Right atrium auricular region (tissue), 2 donors: Measurements from ENCODE around the gene CENPI. TPM values are rescaled to one million over a fixed set of nuclear protein-coding genes. Genes with fewer than 3 reads are reported as not detected.
A peak's percentile ranks its signal among the peaks of the same experiment; 100 is the strongest.

Experiments used
- DNase-seq: peaks from one replicate; pipeline ENCODE4 v3.0.0-alpha.2; 2019; ENCODE audit warnings: low spot score
- H3K27ac ChIP-seq, 2 donors: fragments of 200-600 bp; sonication (generic); 1 replicate in 1 of 2; 2 replicates in 1 of 2; pipeline ENCODE4 v1.5.1; 2016 to 2019
- H3K27me3 ChIP-seq, 2 donors: fragments of 200-600 bp; sonication (generic); one replicate each; pipeline versions ENCODE4 v1.5.1 to v1.6.0; 2017 to 2019
- H3K36me3 ChIP-seq: fragments of 200-600 bp; sonication (generic); one replicate; pipeline ENCODE4 v1.5.1; 2016
- H3K4me1 ChIP-seq, 2 donors: fragments of 200-600 bp; sonication (generic); one replicate each; pipeline versions ENCODE4 v1.5.1 to v1.6.0; 2017 to 2019
- H3K4me3 ChIP-seq, 2 donors: fragments of 200-600 bp; sonication (generic); 1 replicate in 1 of 2; 2 replicates in 1 of 2; pipeline ENCODE4 v1.5.1; 2017 to 2019; ENCODE audit warnings: mild to moderate bottlenecking in 1 of 2, moderate library complexity in 1 of 2
- H3K9me3 ChIP-seq, 2 donors: fragments of 200-600 bp; sonication (generic); one replicate each; pipeline ENCODE4 v1.5.1; 2019
- total RNA-seq, 2 donors: library from RNA; depleted of rRNA; stranded (reverse); fragments of >200 nt; gene quantifications; one replicate each; pipeline ENCODE4 v1.1.0, GENCODE V29; 2016
- TF ChIP-seq, protein P1 (sequence below), 2 donors: fragments of 200-600 bp; sonication (generic); IDR thresholded peaks; one replicate each; pipeline ENCODE4 v1.5.1; 2019; ENCODE audit warnings: antibody characterized with exemption in 2 of 2

CENPI gene
- total RNA-seq, 2 donors from 2014 or later: 0.16 to 0.63 TPM

GRCh38 chrX:101062176-101062575 is 35.8 kb upstream of the CENPI start:
- Histone ChIP-seq H3K27me3 (no peaks in the 10 kb centered on the region), H3K4me3 (no peak overlapping the region), H3K9me3 (no peaks in the 10 kb centered on the region)

GRCh38 chrX:101071582-101071981 is 26.4 kb upstream of the CENPI start:
- H3K27ac ChIP-seq: no peak overlapping the region
- TF ChIP-seq, protein P1, sequence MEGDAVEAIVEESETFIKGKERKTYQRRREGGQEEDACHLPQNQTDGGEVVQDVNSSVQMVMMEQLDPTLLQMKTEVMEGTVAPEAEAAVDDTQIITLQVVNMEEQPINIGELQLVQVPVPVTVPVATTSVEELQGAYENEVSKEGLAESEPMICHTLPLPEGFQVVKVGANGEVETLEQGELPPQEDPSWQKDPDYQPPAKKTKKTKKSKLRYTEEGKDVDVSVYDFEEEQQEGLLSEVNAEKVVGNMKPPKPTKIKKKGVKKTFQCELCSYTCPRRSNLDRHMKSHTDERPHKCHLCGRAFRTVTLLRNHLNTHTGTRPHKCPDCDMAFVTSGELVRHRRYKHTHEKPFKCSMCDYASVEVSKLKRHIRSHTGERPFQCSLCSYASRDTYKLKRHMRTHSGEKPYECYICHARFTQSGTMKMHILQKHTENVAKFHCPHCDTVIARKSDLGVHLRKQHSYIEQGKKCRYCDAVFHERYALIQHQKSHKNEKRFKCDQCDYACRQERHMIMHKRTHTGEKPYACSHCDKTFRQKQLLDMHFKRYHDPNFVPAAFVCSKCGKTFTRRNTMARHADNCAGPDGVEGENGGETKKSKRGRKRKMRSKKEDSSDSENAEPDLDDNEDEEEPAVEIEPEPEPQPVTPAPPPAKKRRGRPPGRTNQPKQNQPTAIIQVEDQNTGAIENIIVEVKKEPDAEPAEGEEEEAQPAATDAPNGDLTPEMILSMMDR (IDR thresholded peaks at IDR 0.05): no peak
- DNase-seq: no peak
- H3K4me3 ChIP-seq: no peak overlapping the region
- no peaks in the 10 kb centered on the region for H3K9me3 ChIP-seq
- H3K27me3 ChIP-seq: no peaks in the 10 kb centered on the region
- no peaks in the 10 kb centered on the region for H3K36me3 ChIP-seq
- no peaks in the 10 kb centered on the region for H3K4me1 ChIP-seq

More at GRCh38 chrX:101062176-101062575, 35.8 kb upstream of the CENPI start:
- no peaks in the 10 kb centered on the region for H3K4me1 ChIP-seq
- no peak for DNase-seq
- no peak overlapping the region for H3K27ac ChIP-seq
- TF ChIP-seq, protein P1 (IDR thresholded peaks at IDR 0.05): no peak
- H3K36me3 ChIP-seq: no peaks in the 10 kb centered on the region

GRCh38 chrX:101078716-101079598 is 19.0 kb upstream of the CENPI start, which contains the start of gene TMEM35A:
TMEM35A (plus strand) TSS chrX:101078879; CDS start chrX:101079003, 124 bp downstream.
- H3K27me3 ChIP-seq: no peaks in the 10 kb centered on the region
- no peak for DNase-seq
- H3K36me3 ChIP-seq: no peaks in the 10 kb centered on the region
- H3K4me3 ChIP-seq: peak within 1 kb of the TSS; percentile 17 to 18
- no peaks in the 10 kb centered on the region for H3K4me1 ChIP-seq
- no peaks in the 10 kb centered on the region for H3K9me3 ChIP-seq
- H3K27ac ChIP-seq: no peak within 1 kb of the TSS
- TF ChIP-seq, protein P1 (IDR thresholded peaks at IDR 0.05): no peak

GRCh38 chrX:101079736-101080270 is 18.2 kb upstream of the CENPI start:
- no peaks in the 10 kb centered on the region for H3K27me3 ChIP-seq
- TF ChIP-seq, protein P1 (IDR thresholded peaks at IDR 0.05): no peak

DNA sequence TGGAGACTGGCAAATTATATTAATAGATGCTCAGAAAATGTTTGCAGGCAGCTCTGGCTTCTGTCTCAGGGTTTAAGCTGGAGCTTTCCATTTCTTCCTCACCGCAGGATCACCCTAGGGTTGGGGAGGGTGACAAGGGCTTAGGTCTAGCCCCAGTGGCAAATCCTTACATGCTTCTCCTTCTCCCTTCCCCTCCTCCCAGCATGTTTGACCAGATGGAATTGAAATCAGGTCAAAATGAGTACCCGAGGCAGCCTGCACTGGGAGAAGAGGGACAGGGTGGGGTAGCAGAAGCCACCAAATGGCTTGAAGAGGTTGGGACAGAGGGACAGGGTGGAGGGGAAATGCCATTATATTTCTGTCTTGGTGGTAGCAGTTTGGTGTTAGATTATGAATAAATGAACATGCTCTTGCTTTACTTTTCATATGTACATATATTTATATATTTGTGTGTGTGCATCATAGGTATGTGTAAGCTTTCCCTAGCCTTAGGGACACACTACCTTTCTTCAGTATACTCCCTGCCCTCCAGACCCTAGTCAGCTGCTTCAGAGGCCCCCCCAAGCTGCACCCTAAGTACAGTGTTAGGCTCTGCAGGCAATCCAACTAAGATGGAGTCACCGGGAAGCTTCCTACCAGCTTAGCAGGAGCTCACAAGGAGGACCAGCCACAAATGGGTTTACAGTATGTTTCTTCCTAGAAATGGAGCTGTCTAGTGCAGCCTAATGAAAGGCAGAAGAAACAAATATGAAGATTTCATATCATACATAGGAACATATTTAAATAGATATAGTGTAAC is 17.5 kb upstream of the CENPI start:
- TF ChIP-seq, protein P1 (IDR thresholded peaks at IDR 0.05): no peak
- no peaks in the 10 kb centered on the region for H3K27me3 ChIP-seq
- DNase-seq: no peak
- no peaks in the 10 kb centered on the region for H3K36me3 ChIP-seq
- no peaks in the 10 kb centered on the region for H3K9me3 ChIP-seq
- no peaks in the 10 kb centered on the region for H3K4me1 ChIP-seq
- H3K27ac ChIP-seq: no peak overlapping the region
- H3K4me3 ChIP-seq: no peak overlapping the region

More at GRCh38 chrX:101079736-101080270, 18.2 kb upstream of the CENPI start:
- DNase-seq: no peak
- Histone ChIP-seq H3K36me3 (no peaks in the 10 kb centered on the region), H3K4me1 (no peaks in the 10 kb centered on the region), H3K9me3 (no peaks in the 10 kb centered on the region), H3K4me3 (no peak overlapping the region), H3K27ac (no peak overlapping the region)
